Activated CD4-positive, alpha-beta T cell treated with anti-CD3 and anti-CD28 coated beads, Interleukin-2, amount 50 U/mL, for 16 hours (primary cell): ENCODE measurements around the gene CEP95.

Experiments used
- DNase-seq: peaks from one replicate; pipeline ENCODE4 v3.0.0-alpha.2; 2020

Gene CEP95

DNA sequence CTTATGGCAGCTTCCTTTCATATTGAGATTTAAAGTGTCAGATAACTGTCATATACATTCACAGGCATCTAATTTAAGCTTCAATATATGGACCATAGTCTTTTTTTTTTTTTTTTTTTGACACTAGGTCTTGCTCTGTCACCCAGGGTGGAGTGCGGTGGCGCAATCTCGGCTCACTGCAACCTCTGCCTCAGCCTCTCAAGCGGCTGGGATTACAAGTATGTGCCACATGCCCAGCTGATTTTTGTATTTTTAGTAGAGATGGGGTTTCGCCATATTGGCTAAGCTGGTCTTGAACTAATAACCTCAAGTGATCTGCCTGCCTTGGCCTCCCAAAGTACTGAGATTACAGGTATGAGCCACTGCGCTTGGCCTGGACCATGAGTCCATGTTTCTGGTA is 13.6 kb downstream of the CEP95 start:
- no peak for DNase-seq

DNA sequence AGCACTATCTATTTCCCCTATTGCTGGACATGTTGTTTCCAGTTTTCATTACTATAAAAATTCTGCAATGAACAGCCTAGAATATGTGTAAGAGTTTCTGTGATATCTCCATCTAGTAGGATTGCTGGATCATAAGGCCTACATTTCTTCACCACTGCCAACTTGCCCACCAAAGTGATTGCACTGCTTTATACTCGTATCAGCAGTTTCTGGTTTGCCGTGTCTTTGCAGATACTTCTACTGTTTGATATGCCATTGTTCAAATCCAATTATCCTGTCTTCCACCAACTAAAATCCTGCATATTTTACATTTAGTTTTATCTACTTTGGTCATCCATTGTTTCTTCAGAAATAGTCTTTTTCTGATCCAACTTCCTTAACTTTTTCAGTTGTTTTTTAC is 21.1 kb downstream of the CEP95 start:
- no peak for DNase-seq

DNA sequence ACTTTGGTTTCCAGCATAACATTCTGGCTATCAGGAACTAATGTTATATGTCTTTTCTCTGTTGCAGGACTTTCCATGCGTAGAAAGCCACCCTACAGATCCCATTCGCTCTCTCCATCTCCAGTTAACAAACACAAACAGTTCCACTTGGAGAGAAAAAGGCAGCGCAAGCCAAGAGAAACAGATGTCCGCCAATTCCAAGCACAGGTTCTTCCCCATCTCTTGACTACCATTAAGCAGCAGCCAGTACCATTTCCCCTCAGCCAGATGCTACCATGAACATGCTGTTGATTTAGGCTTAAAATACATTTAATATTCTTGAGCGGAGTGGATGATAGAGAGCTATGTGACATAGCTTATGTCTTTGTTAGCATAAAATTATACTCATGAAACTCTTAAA is 22.4 kb downstream of the CEP95 start:
- no peak for DNase-seq

DNA sequence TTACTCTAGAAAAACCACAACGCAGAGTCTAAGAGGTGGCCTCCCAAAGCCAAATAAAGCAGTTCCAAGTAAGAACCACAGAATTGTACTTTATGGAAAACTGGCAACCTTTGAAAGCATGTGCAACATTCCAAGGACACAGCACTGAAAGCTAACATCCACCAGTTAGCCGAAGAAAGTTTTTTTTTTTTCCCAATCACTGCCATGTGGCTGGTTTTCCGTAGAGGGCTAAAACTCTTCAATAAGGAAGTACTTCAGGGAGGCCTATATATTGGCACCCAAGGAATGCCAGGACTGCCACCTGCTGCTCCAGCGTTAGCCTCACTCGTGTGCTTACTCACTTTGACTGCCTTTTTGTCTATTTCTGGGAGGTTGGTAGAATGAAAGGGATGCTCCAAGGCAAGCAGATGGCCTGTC is 25.2 kb downstream of the CEP95 start:
- no peak for DNase-seq

DNA sequence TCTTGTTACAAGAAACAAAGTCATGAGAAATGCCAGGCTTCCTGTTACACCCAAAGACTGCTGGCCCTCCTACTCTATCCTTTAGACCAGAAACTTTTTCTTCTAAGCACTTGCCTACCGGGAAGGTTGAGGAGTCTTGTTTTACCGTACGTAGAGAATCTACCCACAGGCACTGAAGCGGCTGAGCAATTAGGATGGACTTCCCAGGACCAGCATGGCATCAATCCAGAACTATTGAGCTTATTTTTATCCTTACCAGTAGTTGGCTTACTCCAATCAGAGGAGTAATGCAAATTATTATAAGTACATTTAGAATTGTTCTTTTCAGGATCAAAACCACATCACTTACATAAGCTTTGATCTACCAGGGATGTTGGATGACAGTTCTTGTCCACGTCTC is 25.6 kb downstream of the CEP95 start:
- DNase-seq, result no peak

DNA sequence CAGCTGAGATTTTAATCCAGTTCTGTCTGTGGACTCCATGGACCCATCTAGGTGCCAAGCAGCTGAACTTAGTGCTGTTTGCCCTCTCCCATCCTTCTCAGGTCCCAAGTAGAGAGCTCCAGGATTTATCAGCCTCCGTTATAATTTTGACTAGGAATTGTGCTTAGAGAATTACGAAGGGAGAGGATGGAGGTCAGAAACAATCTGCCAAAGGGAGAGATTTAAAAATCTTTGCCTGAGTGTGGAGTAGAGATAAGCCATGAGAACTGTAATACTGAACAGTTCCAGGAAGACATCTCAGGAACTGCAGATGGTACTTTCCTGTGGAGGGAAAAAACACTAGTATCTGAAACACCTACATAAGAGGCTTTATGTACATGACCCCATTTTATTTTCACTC is 27.0 kb downstream of the CEP95 start:
- no peak for DNase-seq

DNA sequence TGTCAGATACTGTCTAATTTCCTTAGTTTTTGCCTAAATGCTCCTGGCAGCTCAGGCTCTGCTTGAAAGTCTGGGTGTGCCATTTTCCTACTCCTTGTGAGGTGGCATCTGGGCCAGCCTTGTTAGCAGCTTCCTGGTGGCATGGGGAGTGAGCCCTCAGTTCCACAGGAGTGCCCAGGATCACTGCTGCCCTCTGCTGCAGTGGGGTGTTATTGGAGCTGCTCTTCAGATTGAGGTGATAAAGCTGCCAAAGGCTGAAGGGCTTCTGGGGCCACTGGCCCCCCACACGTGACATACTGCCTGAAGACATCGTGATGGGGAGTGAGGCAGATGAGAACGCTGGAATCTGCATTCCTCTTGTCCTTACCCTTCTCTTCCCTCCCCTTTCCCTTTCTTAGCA is 27.4 kb downstream of the CEP95 start:
- DNase-seq, result peak; percentile 3

DNA sequence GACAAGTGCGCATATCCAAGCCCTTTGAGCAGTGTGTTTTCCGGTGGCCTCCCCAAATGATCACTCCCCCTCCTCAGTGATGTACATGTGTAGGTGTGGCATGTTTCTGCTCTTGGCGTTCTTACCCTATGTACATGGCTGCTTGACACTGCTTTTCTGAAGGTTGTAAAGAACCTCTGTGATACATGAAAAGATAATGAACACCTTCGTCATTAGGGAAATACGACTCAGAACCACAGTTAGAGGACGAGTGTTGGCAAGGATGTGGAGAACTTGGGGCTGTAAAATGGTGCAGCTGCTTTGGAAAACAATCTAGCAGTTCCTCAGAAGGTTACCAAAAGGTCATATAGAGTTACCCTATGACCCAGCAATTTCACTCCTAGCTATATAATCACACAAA is 28.6 kb downstream of the CEP95 start:
- DNase-seq, result no peak

DNA sequence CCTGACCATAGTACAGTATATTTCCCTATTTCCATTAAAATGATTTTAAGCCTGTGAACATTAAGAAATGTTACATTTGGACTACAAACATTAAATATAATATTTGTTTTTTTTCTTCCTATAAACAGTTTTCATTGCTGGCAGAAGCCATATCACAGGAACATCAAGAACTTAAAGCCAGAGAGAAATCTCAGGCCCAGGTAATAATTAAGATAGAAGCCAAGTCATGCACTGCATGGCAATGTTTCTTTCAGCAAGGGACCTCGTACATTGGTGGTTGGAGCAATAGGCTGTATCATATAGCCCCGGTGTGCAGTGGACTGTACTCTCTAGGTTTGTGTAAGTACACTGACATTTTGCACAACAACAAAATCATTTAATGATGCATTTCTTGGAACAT is 30.1 kb downstream of the CEP95 start:
- DNase-seq, result no peak

DNA sequence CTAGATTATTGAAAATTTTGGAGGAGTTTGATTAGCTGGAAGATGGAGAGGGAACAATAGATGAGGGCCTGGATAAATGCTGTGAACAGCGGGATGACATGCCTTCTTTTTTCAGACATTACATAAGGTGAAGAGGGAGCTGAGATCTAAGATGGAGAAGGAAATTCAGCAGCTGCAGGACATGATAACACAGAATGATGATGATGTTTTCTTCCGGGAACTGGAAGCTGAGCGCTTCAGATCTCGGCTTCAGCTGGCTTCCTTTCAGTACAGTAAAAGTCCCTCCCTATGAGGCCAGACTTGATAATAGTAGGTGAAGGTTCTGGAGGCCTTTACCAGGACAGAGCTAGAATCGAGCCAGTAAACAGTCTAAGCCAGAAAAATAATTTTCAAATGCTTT is 30.7 kb downstream of the CEP95 start:
- no peak for DNase-seq

DNA sequence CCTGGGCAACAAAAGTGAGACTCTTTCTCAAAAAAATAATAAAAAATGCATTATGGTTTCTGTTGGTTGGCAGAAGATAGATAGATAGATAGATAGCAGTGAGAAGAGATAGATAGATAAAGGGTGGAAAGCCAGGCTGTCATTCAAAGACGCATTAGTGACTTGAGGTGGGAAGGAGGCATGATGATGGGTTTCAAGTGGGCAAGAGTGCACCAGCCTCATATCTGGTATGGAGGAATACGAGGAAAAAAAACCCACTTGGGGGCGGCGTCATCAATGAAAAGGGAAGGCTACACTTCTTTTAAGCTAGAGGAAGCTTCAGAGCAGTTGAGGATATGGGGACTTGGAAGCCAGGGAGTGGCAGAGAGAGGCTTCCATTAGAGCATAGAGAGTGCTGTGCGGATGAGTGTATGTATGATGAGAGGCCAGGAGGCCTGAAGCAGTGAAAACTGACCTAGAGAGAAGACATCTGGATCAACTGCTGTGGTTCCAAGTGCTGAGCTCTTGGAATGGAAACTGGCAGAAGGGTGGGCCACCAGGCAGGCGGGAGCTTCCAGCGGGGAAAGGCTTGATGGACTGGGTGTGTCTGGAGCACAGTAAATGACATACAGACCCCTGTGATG is 31.8 kb downstream of the CEP95 start:
- no peak for DNase-seq

DNA sequence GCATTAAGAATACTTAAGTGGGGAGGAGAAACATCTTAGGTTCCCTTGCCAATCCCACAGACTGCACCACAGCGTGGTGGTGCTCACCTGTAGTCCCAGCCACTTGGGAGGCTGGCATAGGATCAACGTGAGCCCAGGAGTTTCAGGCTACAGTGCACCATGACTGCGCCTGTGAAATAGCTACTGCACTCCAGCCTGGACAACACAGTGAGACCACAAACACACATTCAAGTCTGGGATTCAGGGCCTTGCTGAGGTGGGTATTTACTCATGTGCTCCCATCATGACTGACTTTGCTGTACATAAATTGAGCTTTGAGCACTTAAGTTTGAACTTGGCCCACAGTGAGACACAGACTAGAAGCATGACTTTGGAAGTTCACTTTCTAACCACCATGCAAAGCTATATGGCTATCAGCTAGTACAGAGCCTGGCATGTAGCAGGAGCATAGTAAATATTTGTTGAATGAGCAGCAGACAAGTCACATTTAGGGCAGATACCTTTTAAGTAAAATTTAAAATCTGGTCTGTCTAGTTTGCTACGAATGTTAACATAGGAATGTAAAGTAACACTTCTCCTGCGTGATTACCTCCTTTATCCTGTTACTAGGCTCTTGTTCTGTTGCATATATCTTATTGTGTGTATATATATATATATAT is 33.5 kb downstream of the CEP95 start:
- DNase-seq, result no peak

DNA sequence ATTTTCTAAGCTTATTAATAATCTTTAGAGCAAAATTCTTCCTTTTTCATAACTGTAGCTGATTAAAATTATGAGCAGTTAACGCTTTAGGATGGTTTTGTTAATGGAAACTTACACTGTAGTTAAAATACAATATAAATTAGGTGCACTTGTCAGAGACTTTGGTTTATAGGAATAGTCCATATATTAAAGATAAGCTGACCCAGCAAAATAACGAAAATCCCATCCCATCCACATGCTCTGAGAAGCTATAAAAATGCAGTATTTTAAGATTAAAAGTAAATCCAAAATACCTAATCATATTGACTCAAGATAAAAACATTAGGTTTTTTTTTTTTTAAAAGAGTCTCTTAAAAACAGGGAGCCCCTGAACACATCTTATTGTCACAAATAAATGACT is 38.0 kb downstream of the CEP95 start:
- no peak for DNase-seq

DNA sequence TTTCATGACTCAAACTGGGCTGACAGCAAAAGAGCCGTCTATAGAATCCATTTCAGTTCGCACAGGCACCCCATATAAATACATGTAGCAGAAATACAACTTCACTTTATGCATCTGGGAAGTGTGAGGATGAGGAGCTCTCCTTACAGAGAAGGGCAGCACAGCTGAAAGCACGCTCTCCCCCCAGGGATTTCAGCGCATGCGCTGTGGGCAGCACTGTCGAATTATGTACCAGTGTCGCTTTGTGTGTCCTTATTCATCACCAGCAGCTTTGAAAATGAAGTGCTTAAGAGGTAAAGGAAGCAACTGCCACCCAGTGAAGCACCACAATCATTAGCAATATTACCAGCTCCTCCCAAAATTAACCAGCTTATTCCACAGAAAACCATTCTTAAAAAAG is 39.9 kb downstream of the CEP95 start:
- no peak for DNase-seq

DNA sequence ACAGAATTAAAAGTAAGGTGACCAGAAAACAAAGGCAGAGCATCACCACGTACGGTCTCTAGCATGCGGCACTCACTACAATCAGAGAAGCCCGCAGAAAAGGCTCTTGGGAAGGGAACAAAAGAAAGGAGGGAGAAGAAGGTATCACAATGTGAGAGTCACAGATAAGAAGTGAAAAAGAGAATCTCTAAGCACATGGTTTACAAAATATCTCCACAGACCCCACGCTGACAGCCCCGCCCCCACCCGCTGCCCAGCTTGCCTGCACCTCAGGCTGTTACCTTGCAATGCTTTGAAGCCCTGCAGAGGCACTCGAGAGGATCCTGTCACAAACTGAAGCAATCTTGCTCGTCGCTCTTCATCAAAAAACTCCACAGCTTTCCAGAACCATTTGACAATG is 40.5 kb downstream of the CEP95 start:
- DNase-seq, result no peak

DNA sequence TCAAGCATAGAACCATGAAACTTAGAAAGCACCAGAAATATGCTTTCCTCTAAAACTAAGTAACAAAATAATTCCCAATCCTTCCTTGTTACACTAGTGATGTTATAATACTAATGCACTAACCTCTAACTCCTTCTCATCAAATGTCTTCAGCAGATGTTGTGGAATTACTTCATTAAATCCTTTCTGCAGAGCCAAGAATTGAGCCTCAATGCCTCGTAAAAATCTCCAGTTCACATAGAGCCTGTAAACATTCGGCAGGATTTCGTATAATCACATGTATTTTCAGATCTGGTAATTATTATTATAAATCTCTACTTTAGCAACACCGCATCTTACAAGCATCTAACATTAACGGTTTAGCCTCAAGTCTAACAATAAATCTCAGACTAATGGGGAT is 44.7 kb downstream of the CEP95 start:
- DNase-seq, result no peak

DNA sequence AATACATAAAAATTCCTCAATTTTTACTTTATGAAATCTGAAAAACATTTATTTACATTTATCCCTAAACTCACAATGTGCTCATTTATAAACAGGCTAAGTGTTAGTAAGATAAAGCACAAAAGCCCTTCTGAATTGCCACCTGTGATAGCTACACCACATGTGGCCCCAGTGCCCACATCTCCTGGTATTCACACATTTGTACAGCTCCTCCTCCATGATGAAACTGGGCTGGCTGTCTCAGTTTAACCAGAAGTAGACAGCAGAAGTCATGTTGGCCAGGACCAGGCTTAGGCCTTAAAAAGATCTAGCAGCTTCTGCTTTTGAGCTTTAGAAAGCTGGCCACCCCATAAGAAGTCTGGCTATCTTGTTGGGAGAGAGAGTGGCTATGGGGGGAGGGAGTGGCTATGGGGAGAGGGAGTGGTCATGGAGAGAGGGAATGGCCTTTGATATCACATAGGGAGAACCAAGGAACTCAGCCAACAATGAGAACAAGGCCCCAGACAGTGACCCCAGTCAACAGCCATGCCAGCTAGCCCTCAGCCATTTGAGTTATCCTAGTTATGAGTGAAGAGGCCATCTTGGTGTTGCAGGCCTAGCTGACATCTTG is 47.4 kb downstream of the CEP95 start:
- no peak for DNase-seq

DNA sequence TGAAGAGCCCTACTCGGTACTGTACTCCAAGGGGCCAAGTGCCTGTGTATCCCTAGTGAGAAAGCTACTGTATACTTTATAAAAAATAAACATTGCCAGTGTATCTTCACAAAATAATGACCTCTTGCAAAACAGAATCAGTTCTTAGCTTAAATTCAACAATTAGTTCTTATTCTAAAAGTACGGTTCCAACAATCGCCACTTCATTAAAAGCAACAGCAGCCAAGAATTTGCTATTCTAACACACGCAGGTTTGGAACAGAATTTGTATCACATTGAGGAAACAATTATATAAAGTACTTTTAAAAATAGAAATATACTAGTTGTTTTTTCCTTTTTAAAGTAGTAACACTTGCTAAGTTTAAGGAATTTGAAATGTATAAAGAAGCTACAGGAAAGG is 48.5 kb downstream of the CEP95 start:
- DNase-seq, result no peak

DNA sequence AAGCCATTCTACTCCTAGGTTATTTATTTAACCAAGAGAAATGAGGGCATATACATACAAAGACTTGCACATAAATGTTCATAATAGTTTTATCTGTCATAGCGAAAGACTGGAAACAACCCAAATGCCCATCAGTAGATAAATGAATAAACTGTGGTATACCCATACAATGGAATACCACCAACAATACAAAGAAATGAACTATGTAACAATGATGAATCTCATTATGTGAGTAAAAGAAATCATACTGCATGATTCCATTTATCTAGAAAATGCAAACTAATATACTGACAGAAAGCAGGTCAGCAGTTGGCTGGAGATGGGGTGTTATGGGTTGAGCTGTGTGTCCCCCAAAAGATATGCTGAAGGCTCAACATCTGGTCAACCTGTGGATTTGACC is 57.3 kb downstream of the CEP95 start:
- peak; percentile 20 for DNase-seq

DNA sequence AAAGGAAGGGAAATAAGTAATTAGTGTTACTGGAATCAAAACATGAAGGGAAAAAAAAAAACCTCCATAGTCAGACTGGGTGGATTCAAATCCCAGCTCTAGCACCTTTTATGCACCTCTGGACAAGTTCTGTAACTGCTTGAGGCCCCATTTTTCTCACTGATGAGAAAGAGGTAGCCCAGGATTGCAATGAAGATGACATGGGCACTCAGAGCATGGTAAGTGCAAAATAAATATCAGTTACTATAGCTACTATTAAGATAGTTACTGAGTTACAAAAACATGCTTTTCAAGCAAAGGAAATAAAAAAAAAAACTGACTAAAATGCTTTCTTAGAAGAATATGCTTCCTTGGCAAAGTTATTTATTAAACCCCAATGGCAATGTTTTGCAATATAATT is 58.8 kb downstream of the CEP95 start:
- DNase-seq, result no peak

DNA sequence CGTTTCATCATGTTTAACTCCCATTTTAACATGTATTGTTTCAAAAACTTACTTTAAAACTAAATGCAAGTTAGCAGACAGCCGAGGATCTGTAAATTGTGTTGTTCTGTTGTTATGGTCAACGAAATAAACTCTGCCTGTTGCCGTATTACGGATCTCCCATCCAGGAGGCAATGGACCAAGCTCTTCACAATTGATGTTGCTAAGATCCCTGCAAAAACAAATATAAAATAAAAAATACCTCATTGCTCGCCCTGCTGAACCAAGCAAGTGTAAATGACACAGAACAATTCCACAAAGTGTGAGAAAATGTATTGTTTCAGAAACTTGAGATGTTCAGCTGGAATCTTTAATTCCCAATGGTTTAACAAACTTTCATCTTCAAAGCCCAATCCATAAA is 65.0 kb downstream of the CEP95 start:
- no peak for DNase-seq

DNA sequence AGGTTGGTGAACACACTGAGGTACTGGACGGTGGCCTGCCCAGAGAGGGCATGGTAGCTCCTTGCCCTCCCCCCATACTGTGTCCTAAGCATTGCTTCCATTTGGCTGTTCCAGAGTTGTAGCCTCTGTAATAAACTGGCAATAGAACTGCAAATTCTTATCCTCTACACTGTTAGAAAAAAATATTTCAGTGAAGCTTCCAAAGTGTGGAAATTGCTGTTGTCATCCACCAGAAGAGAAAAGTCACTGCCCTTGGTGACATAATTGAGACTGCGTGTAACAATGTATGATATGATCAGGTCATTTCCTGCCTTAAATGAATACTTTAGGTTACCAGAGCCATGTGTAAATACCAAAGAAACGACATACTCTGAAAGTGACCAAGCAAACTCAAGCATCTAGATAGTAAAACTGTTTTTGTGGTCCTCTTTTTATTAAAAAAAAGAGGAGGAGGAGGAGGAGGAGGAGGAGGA is 65.9 kb downstream of the CEP95 start:
- peak; percentile 81 for DNase-seq

DNA sequence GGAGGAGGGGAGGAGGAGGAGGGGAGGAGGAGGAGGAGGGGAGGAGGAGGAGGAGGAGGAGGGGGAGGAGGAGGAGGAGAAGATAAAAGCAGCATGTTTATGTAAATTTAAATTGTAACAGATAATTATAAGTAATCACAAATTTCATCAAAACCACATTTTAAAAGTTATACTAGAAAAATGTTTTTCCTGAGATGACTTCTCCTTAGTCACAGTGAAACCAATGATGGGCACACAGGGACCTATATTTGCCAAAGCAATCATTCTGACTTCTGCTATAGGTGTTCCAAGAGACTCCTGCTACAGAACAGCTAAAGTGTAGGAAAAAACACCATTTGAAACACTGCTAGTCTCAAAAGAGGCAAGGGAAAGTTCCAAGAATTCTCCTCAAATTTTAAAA is 66.4 kb downstream of the CEP95 start:
- DNase-seq, result peak; percentile 75

DNA sequence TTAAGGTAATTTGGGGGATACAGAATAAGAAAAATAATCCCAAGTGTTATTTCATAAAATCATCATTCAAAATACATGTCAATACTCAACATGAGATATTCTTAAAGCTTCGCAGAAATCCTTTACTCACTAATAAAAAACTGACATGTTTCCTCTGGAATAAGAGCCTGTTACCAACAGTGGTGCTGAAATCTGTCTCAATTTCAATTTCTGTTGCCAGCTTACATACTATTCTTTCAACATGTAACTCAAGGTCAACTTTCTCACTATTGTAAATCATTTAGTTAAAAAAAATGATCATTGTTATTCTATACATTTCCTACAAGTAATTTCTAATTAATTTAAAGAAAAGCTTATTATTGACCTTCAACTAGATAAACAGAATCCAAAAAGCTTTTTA is 67.9 kb downstream of the CEP95 start:
- no peak for DNase-seq

DNA sequence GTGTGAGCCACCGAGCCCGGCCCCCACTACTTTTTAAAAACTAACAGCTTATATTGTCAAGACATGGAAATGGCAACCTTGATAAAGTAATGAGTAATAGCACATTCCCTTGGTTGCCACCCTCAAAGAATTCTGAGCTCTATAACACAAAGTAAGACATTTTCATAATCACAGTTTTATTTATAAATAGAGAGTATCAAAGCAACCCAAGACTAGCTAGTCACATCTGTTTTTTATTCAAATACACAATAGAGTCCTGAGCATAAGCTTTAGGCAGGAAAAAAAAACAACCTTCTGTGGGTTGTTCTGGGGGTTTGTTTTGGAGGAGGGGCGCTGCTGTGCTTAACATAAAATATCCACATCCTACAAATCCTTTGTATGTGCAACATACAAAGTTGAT is 68.7 kb downstream of the CEP95 start:
- no peak for DNase-seq
